DND-41 (cell line): ENCODE measurements around the gene RIMS1.

Source experiments
- ATAC-seq: fragments of 200-7000 bp; cut with Tn5 transposase; 3 replicates; pipeline ENCODE4 v1.9.1; 2021; ENCODE audit warnings: low read depth; ENCODE audit not compliant: insufficient read depth
- DNase-seq: peaks from one replicate; pipeline ENCODE4 v3.0.0-alpha.2; 2020
- H2AFZ ChIP-seq: 2 replicates; pipeline ENCODE4 v1.6.0; 2012; ENCODE audit warnings: low read depth, low read length
- H3K27ac ChIP-seq: 2 replicates; pipeline ENCODE4 v1.5.1; 2012; ENCODE audit warnings: low read length, inconsistent platforms
- H3K27me3 ChIP-seq: fragments of 200-600 bp; sonication (generic); 2 replicates; pipeline ENCODE4 v1.6.0; 2012; ENCODE audit warnings: low read length, mild to moderate bottlenecking, inconsistent platforms; ENCODE audit not compliant: insufficient read depth, poor library complexity
- H3K36me3 ChIP-seq: 2 replicates; pipeline ENCODE4 v1.5.1; 2012; ENCODE audit warnings: low read length, inconsistent platforms; ENCODE audit not compliant: insufficient read depth
- H3K4me1 ChIP-seq: 2 replicates; pipeline ENCODE4 v1.5.1; 2012; ENCODE audit warnings: mild to moderate bottlenecking, low read length; ENCODE audit not compliant: insufficient read depth
- H3K4me2 ChIP-seq: 2 replicates; pipeline ENCODE4 v1.6.0; 2012; ENCODE audit warnings: mild to moderate bottlenecking, moderate library complexity, low read length, inconsistent platforms; ENCODE audit not compliant: insufficient read depth
- H3K4me3 ChIP-seq, 2 experiments: fragments of 200-600 bp in 1 of 2; shearing (Covaris generic) in 1 of 2; 2 replicates each; pipeline ENCODE4 v1.5.1; 2012 to 2016; ENCODE audit warnings: inconsistent platforms in 2 of 2, low read length in 2 of 2, mild to moderate bottlenecking in 2 of 2, low read depth in 1 of 2, moderate library complexity in 1 of 2
- H3K79me2 ChIP-seq: 2 replicates; pipeline ENCODE4 v1.6.0; 2012; ENCODE audit warnings: low read length, inconsistent platforms; ENCODE audit not compliant: insufficient read depth
- H3K9ac ChIP-seq: 2 replicates; pipeline ENCODE4 v1.6.0; 2012; ENCODE audit warnings: low read depth, mild to moderate bottlenecking, inconsistent platforms, low read length, moderate library complexity
- H3K9me3 ChIP-seq: 2 replicates; pipeline ENCODE4 v1.5.1; 2012; ENCODE audit warnings: low read length, moderate library complexity, mild to moderate bottlenecking, inconsistent platforms; ENCODE audit not compliant: insufficient read depth, severe bottlenecking
- H4K20me1 ChIP-seq: 2 replicates; pipeline ENCODE4 v1.6.0; 2012; ENCODE audit warnings: low read length; ENCODE audit not compliant: insufficient read depth
- EZH2 ChIP-seq: IDR thresholded peaks from 3 replicates; pipeline ENCODE4 v1.6.1; 2012; ENCODE audit warnings: borderline replicate concordance, low read depth, mild to moderate bottlenecking, moderate library complexity, low read length, inconsistent platforms; ENCODE audit not compliant: severe bottlenecking
- TF ChIP-seq, protein P1 (sequence below): IDR thresholded peaks from 2 replicates; pipeline ENCODE4 v1.5.1; 2012; ENCODE audit warnings: borderline replicate concordance, low read length, moderate library complexity, mild to moderate bottlenecking; ENCODE audit not compliant: poor library complexity, severe bottlenecking; ENCODE audit errors: extremely low read depth

The RIMS1 gene

DNA sequence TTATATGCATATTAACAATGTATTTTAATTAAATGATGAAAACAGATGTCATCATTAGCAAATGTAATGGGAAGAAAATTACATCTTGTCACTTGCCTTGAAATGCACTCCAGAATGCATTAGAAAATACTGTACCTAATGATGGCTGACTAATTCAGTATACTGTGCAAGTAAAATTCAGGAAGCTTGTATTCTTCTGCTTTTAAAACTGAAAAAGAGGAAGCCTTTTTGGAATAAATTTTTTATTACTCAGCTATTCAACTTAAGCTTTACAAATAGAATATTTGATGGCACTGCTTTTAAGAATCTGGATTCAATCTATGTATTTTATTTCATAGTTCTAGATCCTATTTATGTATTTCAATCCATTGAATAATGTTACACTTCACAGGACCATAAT, 195.5 kb downstream of the RIMS1 start:
- no peak overlapping the region for H3K4me2 ChIP-seq
- TF ChIP-seq, protein P1, sequence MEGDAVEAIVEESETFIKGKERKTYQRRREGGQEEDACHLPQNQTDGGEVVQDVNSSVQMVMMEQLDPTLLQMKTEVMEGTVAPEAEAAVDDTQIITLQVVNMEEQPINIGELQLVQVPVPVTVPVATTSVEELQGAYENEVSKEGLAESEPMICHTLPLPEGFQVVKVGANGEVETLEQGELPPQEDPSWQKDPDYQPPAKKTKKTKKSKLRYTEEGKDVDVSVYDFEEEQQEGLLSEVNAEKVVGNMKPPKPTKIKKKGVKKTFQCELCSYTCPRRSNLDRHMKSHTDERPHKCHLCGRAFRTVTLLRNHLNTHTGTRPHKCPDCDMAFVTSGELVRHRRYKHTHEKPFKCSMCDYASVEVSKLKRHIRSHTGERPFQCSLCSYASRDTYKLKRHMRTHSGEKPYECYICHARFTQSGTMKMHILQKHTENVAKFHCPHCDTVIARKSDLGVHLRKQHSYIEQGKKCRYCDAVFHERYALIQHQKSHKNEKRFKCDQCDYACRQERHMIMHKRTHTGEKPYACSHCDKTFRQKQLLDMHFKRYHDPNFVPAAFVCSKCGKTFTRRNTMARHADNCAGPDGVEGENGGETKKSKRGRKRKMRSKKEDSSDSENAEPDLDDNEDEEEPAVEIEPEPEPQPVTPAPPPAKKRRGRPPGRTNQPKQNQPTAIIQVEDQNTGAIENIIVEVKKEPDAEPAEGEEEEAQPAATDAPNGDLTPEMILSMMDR, result no peak
- no peak for TF ChIP-seq EZH2
- no peak overlapping the region for H3K4me3 ChIP-seq
- no peaks in the 10 kb centered on the region for H3K9me3 ChIP-seq
- no peaks in the 10 kb centered on the region for H3K79me2 ChIP-seq
- H2AFZ ChIP-seq, result no peak overlapping the region
- H3K27me3 ChIP-seq, result no peaks in the 10 kb centered on the region
- H3K4me1 ChIP-seq, result no peaks in the 10 kb centered on the region
- no peaks in the 10 kb centered on the region for H3K36me3 ChIP-seq
- no peak for DNase-seq
- no peak overlapping the region for H3K9ac ChIP-seq
- ATAC-seq, result no peak
- no peaks in the 10 kb centered on the region for H4K20me1 ChIP-seq
- H3K27ac ChIP-seq, result no peak overlapping the region

DNA sequence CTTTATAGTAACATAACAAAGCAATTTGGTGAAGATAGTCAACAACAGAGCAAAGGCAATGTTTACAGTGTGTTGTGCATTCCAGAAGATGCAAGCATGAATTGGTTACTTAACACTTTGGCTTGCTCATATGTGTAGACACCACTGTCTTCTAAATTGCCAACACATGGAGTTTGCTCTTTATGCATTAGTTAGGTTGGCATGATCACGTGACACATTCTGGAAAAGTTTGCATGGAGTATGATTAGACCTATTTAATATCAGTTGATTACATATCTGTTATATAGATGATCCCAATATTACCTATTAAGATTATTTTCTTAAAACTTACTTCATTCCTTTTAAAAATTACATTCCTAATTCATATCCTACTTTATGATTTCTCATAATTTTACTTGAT, 197.6 kb downstream of the RIMS1 start:
- DNase-seq (no peak), ATAC-seq (no peak)
- Histone ChIP-seq H3K27me3 (no peaks in the 10 kb centered on the region), H3K36me3 (no peaks in the 10 kb centered on the region), H3K9ac (no peak overlapping the region), H3K4me3 (no peak overlapping the region), H3K27ac (no peak overlapping the region), H3K79me2 (no peaks in the 10 kb centered on the region), H2AFZ (no peak overlapping the region), H3K4me2 (no peak overlapping the region), H4K20me1 (no peaks in the 10 kb centered on the region), H3K9me3 (no peaks in the 10 kb centered on the region), H3K4me1 (no peaks in the 10 kb centered on the region)
- TF ChIP-seq EZH2, result no peak
- TF ChIP-seq, protein P1, result no peak

DNA sequence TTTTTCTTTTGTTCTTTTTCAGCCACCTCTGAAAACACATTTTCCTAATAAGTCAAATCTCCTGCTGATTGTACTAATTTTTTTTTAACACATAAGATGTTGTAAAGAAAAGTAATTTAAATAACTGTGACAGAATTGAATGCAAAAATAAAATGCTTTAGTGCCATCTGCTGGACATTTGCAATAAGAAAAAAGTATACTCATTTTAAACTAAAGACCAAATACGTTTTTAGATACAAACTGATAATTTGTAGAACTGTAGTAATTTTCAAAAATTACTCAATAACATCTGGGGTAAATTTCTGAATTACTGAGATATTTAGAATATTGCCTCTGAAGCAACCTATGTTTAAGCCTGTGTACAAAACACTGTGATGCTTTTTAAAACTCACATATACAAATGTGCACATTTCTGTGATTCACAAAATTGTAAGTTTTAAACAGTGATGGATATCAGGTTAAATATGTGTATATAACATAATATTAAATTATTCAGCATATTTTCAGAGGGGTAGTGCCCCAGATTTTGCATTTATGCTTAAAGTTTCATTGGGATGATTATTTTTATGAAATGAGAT, 198.7 kb downstream of the RIMS1 start:
- Histone ChIP-seq H3K27ac (no peak overlapping the region), H3K27me3 (no peaks in the 10 kb centered on the region), H3K4me2 (no peak overlapping the region), H3K9me3 (no peaks in the 10 kb centered on the region), H3K4me1 (no peaks in the 10 kb centered on the region), H3K36me3 (no peaks in the 10 kb centered on the region), H4K20me1 (no peaks in the 10 kb centered on the region), H2AFZ (no peak overlapping the region), H3K4me3 (no peak overlapping the region), H3K79me2 (no peaks in the 10 kb centered on the region), H3K9ac (no peak overlapping the region)
- ATAC-seq, result no peak
- no peak for TF ChIP-seq EZH2
- TF ChIP-seq, protein P1, result peak; percentile 60
- no peak for DNase-seq

DNA sequence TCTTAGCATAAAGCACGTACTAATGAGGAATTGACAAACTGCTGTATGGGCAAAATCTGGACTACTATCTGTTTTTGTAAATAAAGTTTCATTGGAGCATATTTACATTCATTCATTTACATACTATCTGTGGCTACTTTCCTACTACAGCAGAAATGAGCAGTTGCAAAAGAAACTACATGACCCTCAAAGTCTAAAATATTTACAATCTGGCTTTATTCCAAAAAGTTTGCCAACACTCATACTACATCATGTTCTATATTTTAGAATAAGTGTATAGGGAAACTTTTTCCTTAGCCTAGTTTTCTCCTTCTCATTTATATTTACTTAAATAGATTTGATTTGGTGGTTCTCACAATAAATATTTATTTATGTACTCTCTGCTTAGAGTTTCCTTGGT, 208.2 kb downstream of the RIMS1 start:
- H3K9ac ChIP-seq, result no peak overlapping the region
- no peaks in the 10 kb centered on the region for H3K9me3 ChIP-seq
- no peak overlapping the region for H3K4me2 ChIP-seq
- H2AFZ ChIP-seq, result no peak overlapping the region
- DNase-seq (no peak), ATAC-seq (no peak)
- H3K27ac ChIP-seq, result no peak overlapping the region
- no peaks in the 10 kb centered on the region for H4K20me1 ChIP-seq
- no peaks in the 10 kb centered on the region for H3K36me3 ChIP-seq
- TF ChIP-seq EZH2, result no peak
- TF ChIP-seq, protein P1, result no peak
- H3K27me3 ChIP-seq, result no peaks in the 10 kb centered on the region
- H3K4me1 ChIP-seq, result no peaks in the 10 kb centered on the region
- no peaks in the 10 kb centered on the region for H3K79me2 ChIP-seq
- no peak overlapping the region for H3K4me3 ChIP-seq
